WI38 (cell line): ENCODE data around the gene CCDC150.

Source experiments
- H3K4me3 ChIP-seq: 2 replicates; pipeline ENCODE4 v1.5.1; 2011; ENCODE audit warnings: low read depth, mild to moderate bottlenecking, control low read depth, low read length
- TF ChIP-seq, protein P1 (sequence below): IDR thresholded peaks from 2 replicates; pipeline ENCODE4 v1.5.1; 2012; ENCODE audit warnings: low read depth, mild to moderate bottlenecking, control low read depth, low read length

The CCDC150 gene

DNA sequence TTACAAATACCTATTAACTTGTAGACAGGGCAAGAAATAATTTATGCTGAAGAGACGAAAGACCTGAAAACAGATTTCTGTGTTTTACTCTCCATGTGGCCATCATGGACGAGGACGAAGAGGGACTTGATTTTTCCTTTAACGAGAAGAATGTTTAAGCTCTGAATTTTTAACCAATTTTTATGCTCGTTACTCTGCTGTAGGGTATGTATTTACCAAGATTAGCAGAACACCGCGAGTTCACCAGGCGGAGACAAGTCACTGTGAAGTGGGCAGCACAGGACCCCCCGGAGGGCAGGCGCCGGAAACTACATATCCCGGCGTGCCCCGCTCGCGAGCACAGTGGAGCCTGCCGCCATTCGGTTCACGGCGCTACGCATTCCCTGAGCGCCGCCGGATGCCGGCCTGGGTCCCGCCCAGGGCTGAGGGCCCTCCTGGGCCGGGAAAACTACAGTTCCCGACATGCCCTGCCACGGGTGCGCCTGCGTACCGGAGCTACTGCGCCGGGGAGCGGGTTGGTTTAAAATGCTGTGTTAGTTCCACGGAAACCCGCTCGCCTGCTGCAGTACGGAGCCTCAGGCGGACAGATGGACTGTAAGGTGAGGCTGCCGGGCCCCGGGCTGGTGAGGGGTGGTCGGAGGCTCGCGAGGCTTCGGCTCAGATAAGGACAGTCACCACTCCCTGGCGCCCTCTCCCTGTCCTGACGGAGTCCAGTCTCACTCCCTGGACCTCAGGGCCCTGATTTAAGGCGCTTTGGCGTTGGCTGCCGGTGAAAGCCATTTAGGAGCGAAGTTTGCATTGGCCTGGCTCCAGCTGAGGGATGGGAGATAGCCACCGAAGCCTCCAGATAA, at the start of gene CCDC150:
TSS of gene CCDC150 (plus strand) at position 536 of the 851 bp plus-strand sequence. CDS start at position 588, 52 bp downstream.
- peak within 1 kb of the TSS; percentile 85 for H3K4me3 ChIP-seq
- TF ChIP-seq, protein P1, sequence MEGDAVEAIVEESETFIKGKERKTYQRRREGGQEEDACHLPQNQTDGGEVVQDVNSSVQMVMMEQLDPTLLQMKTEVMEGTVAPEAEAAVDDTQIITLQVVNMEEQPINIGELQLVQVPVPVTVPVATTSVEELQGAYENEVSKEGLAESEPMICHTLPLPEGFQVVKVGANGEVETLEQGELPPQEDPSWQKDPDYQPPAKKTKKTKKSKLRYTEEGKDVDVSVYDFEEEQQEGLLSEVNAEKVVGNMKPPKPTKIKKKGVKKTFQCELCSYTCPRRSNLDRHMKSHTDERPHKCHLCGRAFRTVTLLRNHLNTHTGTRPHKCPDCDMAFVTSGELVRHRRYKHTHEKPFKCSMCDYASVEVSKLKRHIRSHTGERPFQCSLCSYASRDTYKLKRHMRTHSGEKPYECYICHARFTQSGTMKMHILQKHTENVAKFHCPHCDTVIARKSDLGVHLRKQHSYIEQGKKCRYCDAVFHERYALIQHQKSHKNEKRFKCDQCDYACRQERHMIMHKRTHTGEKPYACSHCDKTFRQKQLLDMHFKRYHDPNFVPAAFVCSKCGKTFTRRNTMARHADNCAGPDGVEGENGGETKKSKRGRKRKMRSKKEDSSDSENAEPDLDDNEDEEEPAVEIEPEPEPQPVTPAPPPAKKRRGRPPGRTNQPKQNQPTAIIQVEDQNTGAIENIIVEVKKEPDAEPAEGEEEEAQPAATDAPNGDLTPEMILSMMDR, result no peak

DNA sequence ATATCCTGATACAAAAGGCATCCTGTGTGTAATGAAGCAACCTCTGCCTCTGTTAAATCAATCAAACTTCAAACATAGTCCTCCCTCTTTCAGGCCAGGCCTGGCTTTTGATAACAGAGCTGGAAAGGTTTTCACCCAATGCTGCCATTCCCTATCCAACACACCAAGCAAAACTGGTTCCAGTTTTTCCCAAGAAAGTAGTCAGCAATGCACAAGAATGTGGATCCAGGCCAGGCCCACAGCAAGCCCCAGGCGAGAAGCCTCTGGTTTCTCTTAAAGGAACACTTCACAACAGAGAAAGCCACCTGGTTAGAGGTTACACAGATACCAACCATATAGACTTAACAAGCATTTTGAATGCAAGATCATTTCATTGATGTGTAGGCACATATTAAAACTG, 49.2 kb upstream of the CCDC150 start:
- no peak overlapping the region for H3K4me3 ChIP-seq
- TF ChIP-seq, protein P1, result no peak

DNA sequence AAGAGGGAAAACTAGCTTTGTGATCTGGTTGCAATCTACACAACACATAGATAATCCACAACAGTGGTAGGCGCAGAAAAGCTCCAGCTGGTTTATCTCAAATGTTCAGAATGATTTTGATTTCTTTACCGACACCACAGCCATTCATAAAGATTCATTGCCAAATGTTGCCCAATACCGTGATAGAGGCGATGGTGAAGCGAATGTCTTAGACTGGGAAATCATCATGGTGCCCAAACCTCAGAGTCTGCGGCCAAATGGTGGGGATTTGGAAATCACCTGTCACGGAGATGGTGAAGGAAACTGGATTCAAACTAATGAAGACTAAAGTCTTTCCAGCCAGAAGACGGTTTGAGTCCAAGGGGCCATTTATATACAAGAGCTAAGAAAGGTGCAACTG, 48.5 kb upstream of the CCDC150 start:
- TF ChIP-seq, protein P1, result no peak
- no peak overlapping the region for H3K4me3 ChIP-seq

DNA sequence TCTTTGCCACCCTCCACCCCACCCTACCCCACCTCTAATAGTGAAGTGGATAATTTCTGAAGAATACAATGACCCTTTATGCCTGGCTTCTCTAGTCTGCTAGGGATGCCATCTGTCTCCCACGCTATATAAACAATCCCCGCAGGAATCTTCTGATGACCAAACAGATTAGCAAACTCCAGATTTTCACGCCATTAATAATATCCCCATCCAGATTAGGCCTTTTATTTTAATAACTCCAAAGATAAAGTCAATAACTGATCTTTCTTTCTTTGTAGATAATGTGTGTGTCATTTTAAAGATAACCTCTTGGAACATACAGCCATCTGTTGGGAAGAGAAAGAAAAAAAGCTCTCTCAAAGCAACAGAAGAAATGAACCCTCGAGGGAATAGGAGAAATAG, 47.9 kb upstream of the CCDC150 start:
- TF ChIP-seq, protein P1, result no peak
- H3K4me3 ChIP-seq, result no peak overlapping the region; the same call in 1 of the 2 replicates

DNA sequence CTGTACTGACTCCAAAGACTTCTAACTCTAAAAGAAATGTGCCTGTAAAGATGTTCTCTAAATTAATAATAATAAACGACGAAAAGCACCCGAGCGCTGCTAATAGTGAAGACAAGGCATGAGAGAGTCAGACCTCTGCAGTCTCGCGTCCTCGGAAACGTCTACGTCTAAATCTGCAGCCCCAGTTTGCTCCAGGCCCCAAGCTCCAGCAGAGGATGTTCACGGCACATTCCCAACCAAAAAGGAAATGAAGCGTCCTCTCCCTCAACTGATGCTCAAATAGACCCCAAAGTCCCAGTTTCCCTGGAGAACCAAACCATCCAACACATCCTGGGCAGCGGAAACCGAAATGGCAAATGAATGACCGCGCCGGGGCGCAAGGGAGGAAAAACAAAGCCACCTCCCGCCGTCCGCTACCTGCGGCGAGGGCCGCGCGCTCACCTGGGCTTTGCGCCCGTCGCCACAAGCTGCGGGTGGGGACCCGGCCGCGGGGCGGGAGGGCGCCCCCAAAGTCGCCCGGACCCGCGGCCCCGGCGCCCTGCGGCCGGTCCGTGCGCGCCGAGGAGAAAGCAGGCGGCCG, 47.1 kb upstream of the CCDC150 start:
- TF ChIP-seq, protein P1, result no peak
- H3K4me3 ChIP-seq, result peak overlapping the region; percentile 80

DNA sequence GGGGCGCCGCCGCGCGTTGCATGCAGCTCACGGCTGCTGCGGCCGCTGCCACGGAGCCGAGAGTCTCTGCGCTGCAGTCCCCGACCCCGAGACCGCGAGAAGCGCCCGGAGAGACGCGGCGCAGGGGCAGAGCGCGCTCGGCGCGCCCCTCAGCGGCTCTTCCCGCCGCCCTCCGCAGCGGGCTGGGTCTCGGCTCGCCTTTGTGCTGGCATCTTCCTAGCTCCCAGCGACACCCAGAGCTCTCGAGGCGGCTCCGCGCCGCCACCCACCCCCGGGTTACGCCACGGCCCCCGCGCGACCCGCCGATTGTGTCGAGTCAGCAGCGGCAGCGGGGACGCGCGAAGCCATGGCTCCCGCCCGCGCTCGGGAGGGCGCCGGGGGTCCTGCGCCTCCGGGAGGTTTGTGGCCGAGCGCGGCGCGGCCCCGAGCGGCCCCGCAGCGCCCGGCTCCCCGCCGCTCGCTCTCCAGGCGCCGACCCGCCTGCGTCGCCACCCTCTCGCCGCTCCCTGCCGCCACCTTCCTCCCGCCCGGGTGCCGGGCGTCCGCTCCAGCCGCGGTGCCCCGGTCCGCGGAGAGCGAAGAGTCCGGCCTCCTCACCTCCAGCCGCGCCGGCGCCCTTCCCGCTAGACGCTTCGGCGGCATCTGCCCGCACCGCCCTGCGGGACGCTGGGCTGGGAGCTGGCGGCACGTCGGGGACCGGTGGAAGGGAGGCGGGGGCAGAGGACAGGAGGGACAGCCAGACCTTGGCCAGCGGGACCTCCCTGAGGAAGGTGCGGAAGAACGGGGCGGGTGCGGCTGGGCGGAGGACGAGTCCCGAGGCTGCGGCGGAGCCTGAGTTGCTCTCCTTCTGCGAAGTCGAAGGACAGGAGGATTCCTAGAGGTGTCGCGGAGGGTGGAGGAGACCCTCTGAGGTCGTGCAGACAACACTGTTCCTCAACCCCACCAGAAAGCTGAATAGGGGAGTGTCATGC, 46.3 kb upstream of the CCDC150 start, which contains the start of gene HECW2:
TSS of gene HECW2 (minus strand) at position 644 of the 971 bp plus-strand sequence.
- H3K4me3 ChIP-seq, result peak within 1 kb of the TSS; percentile 80
- TF ChIP-seq, protein P1, result no peak
